Anterior cingulate cortex (tissue), 58 donors: Measurements from ENCODE around the gene IBA57.
A peak's percentile ranks its signal among the peaks of the same experiment; 100 is the strongest.

Source experiments
- DNase-seq, 58 donors: peaks; one replicate each; lab custom pipeline; 2025; lab: John Stamatoyannopoulos, UW

Gene IBA57

DNA sequence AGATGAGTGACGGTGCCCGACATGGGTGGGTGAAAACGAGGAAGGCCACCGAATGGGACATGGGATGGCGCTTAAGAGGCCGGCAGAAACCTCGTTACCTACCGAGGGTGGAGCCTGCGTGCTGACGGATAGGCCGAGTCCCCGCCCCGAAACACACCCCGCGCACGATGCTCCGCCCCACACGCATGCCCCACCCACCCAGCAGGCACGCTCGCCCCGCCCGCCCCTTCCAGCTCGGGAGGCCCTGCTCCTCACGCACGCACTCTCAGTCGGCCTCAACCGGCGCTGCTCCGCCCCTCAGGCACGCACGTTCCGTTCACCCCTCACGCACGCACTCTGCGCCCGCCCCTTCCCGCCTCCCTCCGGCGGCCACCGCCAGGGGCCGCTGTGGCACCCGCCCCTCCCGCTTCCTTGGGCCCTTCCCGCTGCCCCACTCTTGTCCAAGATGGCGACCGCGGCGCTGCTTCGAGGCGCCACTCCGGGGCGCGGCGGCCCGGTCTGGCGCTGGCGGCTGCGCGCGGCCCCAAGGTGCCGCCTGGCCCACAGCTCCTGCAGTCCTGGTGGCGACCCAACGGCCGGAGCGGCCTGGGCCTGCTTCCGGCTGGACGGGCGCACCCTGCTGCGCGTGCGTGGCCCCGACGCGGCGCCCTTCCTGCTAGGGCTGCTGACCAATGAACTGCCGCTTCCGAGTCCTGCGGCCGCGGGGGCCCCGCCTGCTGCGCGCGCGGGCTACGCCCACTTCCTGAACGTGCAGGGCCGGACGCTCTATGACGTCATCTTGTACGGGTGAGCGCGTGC is at the start of gene IBA57:
TSS of gene IBA57 (plus strand) at position 433 of the 798 bp plus-strand sequence. CDS start at position 446, 13 bp downstream.
- DNase-seq: peak; percentile 76 to 100 (median 99)

DNA sequence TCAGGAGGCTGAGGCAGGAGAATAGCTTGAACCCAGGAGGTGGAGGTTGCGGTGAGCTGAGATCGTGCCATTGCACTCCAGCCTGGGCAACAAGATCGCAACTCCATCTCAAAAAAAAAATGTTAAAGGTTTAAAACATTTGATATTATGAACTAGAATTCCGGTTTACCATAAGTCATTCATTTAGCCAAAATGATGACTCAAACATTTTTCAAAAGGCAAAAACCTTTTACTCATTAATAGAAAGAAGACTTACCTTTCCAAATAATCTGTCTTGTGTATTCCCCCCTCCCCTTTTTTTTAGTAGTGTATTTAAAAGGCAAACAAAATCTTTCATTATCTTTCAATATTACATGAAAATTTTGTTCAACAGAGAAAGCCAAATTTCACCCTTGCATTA is 48.3 kb upstream of the IBA57 start:
- DNase-seq: no peak

DNA sequence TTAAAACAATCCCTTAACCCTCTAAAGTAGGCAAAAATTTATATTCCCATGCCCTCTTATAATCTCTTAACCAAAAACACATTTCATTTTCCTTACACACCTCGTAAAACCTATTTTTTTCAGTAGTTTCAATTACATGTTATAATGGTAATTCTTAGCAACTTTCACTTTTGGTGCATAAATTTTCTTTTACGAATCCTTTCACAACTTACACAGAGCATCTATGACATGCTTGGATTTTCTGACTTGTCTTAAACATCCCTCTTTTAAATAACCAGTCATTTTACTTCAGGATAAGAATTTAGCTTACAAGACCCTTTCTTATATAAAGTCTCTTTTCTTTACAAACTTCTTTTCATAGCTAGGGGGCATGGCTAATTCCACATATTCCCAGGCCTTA is 47.6 kb upstream of the IBA57 start:
- no peak for DNase-seq

DNA sequence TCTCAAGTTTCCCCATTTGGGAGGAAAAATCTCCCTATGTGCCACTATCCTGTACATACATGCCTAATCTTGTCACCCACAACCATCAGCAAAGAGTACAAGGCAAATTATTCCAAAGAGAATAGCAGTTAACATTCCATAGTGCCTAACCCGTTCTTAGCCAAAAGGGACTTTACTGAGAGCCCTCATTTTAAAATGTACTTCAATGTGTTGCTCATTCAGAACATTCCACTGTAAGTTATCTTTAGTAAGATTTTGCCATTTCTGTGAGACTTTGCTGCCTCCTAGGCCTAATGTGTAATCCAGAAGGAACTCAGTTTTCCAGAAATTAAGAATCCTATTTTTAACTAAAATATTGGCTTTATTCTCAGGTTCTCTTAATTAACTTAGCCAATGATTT is 45.3 kb upstream of the IBA57 start:
- DNase-seq: no peak

DNA sequence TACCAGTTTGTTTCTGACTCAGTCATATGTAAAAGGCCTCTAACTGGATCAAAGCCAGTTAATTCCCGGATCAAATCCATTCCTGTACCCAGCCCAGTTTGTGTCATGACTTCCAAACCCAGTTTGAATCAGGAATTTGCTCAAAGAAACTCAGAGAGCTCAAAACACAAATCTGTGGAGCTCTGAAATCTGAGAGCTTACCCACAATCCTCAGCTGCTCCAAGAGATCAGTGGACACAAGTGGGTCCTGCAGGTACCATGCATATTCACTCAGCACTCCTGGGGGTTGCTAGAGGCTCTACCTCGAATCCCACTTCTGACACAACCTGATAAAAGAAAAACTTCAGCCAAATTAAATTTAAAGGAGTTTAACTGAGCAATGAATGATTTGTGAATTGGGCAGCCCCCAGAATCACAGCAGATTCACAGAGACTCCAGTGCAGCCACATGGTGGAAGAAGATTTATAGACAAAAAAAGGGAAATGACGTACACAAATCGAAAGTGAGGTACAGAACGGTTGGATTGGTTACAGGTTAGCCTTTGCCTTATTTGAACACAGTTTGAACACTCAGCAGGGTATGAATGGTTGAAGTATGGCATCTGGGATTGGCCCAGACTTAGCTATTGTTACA is 44.6 kb upstream of the IBA57 start:
- DNase-seq: no peak

DNA sequence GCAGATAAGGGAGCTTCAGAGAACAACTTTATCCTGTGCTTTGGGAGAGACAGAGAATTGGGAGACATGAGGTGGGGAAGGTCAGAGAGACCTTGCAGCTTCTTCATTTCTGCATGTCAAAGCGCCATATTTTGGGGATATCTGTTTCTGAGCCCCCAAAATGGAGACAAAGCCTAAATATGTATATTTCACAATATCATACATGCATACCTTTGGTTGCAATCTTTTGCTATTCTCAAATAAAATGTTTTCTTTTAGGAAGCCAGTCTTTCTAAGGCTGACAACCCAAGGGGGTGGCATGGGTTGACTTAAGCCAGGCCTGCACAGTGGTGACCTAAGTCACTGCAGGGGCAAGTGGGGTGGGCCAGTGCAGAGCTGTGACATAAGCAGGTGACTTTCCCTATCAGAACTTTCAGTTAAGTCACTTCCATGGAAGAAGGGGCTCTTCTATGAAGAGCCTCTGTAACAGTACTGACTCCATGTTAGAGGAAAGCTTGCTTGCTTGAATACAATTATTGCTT is 42.6 kb upstream of the IBA57 start:
- no peak for DNase-seq

DNA sequence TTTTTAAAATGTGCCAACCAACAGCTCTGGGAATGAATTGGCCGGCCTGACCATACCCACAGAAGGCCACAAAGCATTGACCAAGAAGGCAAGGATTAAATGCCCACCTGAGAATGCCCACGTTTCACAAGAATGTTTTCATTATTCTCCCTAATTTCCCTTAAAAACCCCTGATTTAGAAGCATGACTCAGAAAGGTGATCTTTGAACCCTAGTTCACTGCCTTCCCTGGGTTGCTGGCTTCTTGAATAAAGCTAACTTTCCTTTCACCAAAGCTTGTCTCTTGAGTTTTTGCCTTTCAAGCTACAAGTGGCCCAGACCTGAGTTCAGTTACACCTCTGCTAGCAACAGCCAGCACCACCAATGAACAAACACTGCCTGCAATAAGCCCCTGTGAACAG is 42.1 kb upstream of the IBA57 start:
- DNase-seq: no peak

DNA sequence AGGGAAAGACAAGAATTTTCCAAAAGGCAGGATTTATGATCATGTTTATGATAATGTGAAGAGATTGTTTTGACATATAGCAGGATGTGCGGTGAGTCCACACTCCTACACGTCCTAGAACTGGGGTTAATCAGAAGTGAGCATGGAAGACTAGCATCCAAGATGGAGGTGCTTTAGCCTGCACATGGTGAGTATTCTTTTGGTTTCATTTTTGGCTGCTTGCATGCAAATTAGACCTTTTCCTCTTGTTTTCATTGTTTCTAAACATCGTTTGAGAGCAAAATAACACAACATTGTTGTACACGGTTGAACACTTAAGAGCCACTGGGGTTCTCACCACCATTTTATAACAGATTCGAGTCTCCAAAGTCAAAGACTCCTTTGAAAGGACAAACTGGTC is 40.4 kb upstream of the IBA57 start:
- DNase-seq: no peak

DNA sequence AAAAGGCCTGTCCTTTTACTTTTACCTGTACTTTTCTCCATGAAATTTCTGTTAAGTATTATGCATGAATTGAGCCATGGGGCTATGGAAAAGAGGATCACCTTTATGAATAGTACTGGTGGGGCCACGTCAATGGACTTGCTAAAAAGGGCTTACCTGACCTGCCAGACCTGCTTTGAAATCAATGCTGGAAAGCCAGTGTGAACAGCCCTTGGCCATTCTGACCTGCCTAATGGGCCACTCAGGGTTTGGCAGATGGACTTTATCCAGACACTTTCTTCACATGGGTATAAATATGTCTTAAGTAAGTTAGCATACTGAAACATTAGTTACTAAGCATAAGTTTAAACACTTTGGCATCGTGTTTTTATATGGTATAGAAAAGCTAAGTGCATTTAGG is 33.8 kb upstream of the IBA57 start:
- no peak for DNase-seq

DNA sequence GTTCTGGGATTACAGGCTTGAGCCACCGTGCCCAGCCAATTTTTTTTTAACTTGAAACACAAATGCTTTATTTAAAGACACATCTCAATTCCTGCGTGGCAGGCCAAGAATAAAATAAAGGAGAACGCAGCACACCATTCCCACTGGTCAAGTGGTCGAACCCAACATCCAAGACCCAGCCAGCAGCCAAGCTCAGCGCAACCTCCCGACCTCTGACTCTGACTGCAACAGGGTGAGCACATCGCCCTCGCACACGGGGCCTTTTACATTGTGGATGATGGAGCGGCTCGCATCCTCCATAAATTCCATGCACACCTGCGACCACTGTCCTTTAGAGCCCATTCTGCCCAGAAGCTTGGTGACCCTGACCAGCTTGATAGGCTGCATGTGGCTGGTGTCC is 31.0 kb upstream of the IBA57 start:
- DNase-seq: no peak

DNA sequence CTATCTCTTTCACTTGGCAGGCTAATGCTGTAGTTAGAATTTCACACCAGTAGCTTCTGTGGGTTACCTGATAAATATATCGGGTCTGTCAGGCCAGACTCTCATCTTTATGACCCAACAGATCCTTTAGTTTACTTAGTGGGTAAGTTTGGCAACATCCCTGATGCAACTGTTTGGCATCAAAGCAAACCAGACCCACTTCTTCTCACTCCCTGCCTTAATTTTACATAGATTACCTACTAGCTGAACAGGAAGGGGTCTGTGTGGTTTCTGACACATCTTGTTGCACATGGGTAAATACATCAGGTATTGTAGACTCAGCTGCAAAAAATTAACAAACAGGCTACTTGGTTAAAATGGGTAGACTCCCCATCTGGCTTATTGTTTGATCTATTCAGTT is 28.7 kb upstream of the IBA57 start:
- no peak for DNase-seq

DNA sequence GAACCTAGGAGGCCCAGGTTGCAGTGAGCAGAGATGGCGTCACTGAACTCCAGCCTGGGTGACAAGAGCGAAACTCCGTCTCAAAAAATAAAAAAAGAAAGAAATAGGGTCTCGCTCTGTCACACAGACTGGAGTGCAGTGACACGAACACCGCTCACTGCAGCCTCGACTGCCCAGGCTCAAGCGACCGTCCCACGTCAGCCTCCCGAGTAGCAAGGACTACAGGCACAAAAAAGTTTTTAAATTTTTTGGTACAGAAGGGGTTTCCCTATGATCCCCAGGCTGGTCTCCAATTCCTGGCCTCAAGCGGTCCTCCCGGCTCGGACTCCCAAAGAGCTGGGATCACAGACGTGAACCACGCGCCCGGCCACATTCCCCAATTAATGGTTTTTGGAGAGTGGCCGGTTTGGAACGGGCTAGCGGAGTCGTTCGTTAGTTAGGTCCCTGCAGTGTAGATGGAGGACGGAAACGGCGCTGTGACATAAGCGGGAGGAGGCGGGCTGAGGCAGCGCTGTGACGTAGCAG is 26.1 kb upstream of the IBA57 start:
- no peak for DNase-seq

DNA sequence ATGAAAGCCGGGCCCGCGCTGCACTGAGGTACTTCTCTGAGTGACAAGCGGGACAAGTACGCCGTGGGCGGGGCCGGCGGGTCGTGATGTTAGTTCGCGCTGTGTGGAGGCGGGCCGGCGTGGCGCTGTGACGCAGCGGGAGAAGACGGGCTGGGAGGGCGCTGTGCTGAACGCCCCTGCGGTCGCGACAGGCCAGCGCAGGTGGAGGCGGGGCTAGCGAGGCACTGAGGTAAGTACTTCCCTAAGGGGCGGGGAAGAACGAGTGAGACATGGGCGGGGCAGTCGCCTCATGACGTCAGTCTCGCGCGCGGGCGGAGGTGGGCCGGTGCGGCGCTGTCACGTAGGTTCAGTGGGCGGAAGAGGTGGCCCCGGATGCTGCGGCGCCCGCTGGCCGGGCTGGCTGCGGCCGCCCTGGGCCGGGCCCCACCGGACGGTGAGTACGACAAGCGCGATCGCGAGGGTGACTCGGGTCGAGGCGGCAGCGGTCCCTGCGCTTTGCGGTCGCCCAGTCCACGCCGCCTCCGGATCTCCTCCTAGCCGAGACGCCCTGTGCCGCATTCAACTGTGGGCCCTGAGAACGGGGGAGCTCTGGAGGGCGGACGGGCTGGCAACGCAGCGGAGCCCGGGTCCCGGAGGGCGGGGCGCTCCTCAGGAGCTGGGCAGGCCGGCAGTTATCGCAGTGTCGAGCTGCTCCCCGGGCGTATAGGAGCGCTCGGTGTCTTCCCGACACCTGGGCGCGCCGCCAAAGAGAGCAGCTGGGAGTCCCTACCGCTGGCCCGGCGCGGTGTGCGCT is 25.5 kb upstream of the IBA57 start, which contains the start of gene GUK1:
TSS of gene GUK1 (plus strand) at position 349 of the 793 bp plus-strand sequence. CDS start at position 373, 24 bp downstream.
- peak; percentile 89 to 100 (median 99) for DNase-seq

DNA sequence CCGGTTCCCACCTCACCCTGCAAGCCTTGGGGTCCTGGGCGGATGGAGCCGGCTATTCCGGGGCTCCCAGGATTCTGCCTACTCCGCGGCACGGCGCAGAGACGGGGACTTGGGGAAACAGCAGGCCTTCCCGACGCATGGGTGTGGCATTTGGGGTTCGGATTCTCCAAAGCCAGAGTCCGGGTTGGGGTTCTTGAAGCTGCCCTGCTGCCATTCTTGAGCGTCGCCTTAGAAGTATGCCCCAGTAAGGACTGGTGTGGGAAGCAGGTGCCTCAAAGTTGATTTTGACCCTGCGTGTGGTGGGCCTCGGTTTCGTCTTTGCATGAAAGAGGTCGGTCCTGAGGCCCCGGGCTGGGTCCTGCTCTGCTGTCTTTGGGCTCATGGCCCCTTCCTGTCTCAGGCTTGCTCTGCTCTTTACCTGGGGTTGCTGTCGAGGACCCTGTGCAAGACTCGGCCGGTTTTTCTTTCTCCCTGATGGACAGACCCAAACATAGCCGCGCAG is 24.8 kb upstream of the IBA57 start:
- no peak for DNase-seq

DNA sequence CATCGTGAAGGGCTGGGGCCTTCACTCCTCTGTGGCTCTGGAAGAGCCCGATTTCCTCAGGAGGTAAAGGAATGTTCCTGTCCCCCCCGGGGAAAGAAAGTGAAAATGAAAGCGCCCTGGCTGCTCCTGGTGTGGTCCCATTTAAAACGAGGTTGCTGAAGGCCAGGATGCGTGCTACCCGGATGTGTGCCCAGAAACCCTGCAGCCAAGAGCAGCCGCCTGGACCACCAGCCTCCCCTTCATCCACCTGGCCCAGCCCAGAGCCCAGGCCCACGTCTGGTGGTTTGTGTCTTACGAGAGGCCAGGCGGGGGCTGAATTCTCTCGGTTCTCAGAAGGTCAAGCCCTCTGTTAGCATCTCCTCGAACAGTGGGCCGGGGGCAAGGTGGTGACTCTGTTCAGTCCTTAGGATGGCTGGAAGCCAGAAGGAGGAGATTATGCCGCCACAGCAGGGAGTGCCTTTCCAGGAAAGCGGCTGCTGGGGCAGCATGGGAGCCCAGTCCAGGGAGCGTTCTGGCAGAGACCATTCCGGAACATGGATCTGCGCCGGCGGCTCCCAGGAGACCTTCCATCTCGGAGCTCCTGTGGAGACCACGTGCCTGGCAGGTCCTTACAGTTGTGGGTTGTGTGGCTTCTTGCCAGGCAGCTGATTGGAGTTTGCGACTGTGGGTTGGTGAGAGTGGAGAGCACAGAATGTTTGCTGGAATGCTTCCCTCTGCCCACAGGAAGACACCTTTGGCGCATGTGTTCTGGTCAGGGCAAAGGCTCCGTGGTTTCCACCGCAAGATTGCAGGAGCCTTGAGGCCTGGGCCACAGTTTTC is 24.2 kb upstream of the IBA57 start:
- peak in 15 of 58 donors; percentile 13 to 52 (median 39) for DNase-seq

DNA sequence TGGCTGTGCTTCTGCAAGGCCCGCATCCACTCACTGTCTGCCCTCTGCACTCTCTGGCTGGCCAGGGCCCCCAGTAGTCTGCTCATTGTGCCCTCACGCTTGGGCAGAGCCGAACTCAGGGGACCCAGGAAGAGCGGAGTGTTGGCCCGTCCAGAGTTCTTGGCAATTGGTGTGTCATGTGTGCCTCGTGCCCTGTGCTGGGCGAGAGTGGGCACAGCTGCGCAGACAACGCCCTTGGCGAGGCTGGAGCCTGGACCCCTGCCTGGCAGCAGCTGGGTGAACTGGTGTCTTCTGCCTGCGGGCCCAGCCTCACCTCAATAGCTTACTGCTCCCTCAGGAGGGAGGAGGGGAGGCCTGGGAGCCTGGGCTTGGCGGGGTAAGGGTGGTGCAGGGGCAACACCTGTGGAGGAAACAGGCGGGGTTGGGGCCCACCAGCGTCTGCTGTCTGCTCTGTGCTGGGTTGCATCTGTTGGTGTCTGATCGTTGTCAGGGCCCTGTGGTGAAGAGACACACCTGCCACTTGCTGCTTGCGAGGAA is 23.4 kb upstream of the IBA57 start:
- DNase-seq: no peak

DNA sequence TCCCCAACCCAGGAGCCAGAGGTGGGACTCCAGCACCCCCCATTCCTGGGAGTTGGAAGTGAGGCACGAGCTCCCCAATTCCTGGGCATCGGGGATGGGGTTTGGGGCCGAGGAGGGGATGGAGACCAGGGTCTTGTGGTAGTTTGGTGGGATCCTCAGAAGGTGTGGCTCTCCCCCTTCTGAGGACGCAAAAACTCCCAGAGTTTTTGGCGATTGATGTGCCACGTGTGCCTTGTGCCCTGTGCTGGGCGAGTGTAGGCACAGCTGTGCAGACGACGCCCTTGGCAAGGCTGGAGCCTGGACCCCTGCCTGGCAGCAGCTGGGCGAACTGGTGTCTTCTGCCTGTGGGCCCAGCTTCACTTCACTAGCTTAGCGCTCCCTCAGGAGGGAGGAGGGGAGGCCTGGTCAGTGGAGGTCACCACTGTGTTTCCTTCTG is 22.9 kb upstream of the IBA57 start:
- peak in 4 of 58 donors; percentile 13 to 48 (median 36) for DNase-seq

DNA sequence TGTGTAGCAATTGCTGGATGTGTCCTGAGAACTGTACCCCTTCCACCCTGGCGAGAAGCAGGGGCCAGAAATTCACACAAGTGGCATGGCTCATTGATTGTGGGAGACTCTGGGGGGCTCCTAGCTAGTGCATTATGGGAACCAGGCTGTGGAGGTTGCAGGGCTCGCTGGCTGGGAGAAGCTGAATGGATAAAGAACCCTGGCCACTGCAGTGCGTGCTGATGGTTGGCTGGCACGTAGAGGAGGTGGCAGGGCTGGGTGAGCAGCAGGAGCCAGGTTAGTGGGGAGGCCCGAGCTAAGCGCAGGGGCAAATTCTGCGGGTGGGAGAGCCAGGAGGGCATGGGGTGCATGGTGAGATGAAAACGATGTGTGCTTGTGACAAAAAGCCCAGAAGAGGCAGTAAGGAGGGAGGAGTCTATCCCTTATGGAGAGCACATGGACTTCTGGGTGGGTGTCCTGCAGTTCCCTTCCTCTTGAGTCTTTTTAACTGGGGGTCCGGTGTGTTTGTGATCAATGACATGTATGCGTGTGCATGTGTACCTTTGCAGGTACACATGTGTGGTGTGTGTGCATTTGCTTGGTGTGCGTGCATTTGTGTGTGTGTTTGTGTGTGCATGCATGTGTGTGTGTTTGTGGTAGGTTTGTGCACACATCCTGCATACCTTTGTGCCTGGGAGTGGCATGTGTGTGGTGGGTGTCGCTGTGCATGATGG is 22.0 kb upstream of the IBA57 start:
- no peak for DNase-seq
